GM23338 (cell line): Measurements from ENCODE around the gene ACBD4.

ENCODE experiments used
- CTCF ChIP-seq, 2 experiments: fragments of 200-600 bp in 1 of 2; sonication (generic) in 1 of 2; conservative IDR thresholded peaks; 2 replicates each; pipeline versions ENCODE4 v1.5.1 to v1.6.1; 2016 to 2017; ENCODE audit warnings: antibody characterized with exemption in 2 of 2, low read depth in 2 of 2, mild to moderate bottlenecking in 2 of 2, moderate library complexity in 1 of 2
- EZH2 ChIP-seq: fragments of 200-600 bp; sonication (generic); IDR thresholded peaks from one replicate; pipeline ENCODE4 v1.8.0; 2017; ENCODE audit warnings: antibody characterized with exemption, mild to moderate bottlenecking, low read depth; ENCODE audit not compliant: unreplicated experiment
- EZH2phosphoT487 ChIP-seq: fragments of 200-600 bp; sonication (generic); IDR thresholded peaks from one replicate; pipeline ENCODE4 v1.8.1; 2018; ENCODE audit warnings: antibody characterized with exemption; ENCODE audit not compliant: unreplicated experiment
- JUNB ChIP-seq: IDR thresholded peaks from one replicate; pipeline ENCODE4 v1.6.1; 2016; ENCODE audit warnings: antibody characterized with exemption; ENCODE audit not compliant: unreplicated experiment
- NANOG ChIP-seq: IDR thresholded peaks from 2 replicates; pipeline ENCODE4 v1.6.1; 2016; ENCODE audit warnings: antibody characterized with exemption, borderline replicate concordance
- POLR2AphosphoS5 ChIP-seq: IDR thresholded peaks from 2 replicates; pipeline ENCODE4 v1.6.1; 2016; ENCODE audit warnings: antibody characterized with exemption, low read depth
- STAT1 ChIP-seq: IDR thresholded peaks from one replicate; pipeline ENCODE4 v1.6.1; 2016; ENCODE audit warnings: antibody characterized with exemption; ENCODE audit not compliant: unreplicated experiment
- ZNF331 ChIP-seq: fragments of 250-450 bp; sonication (Bioruptor Pico); IDR thresholded peaks from 2 replicates; pipeline ENCODE4 v1.5.0; 2020; ENCODE audit warnings: low read depth, mild to moderate bottlenecking, moderate library complexity
- TF ChIP-seq, protein P1 (sequence below): IDR thresholded peaks from 2 replicates; pipeline ENCODE4 v1.6.1; 2016; ENCODE audit warnings: antibody characterized with exemption
- TF ChIP-seq, protein P2 (sequence below): IDR thresholded peaks from one replicate; pipeline ENCODE4 v1.6.1; 2018; ENCODE audit warnings: antibody characterized with exemption; ENCODE audit not compliant: unreplicated experiment

DNA sequence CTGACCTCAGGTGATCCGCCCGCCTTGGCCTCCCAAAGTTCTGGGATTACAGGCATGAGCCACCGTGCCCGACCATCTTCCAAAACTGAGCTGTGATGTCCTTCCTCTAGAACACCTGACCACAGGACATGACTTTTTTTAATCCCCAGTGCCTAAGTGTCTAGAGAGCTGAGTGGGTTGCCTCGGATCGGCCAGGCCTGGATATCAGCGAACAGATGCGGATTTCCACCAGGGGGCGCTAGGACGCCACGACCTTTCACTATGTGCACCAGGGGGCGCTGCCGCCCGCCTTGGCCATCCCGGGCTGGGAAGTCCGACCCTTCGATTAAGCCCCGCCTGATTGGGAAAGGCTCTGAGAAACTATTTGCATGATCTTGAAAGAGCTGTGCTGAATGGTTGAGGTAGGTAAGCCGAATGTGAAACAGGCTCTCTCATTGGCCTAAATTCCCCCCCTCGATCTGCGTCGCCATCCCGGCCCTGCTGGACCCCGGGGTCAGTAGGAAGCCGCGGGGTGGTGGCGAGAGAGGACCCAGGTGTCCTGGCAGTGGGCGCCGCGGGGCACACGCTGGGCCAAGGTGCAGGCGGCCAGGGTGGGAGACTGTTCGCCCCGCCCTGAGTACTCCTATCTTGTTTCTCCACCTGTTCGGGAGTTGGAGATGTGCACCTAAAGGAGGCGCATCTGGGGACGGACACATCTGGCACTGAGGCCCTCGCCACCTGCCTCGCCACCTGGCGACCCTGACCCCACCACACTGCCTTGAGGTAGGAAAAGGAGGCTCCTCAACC, at the start of gene ACBD4:
- TF ChIP-seq EZH2 = no peak
- TF ChIP-seq CTCF (conservative IDR thresholded peaks at IDR 0.05; ENCODE audit: low read depth in 2 of 2) = peak; percentile 100
- no peak for TF ChIP-seq NANOG
- no peak for TF ChIP-seq STAT1
- peak; percentile 91 for TF ChIP-seq POLR2AphosphoS5
- TF ChIP-seq, protein P1, sequence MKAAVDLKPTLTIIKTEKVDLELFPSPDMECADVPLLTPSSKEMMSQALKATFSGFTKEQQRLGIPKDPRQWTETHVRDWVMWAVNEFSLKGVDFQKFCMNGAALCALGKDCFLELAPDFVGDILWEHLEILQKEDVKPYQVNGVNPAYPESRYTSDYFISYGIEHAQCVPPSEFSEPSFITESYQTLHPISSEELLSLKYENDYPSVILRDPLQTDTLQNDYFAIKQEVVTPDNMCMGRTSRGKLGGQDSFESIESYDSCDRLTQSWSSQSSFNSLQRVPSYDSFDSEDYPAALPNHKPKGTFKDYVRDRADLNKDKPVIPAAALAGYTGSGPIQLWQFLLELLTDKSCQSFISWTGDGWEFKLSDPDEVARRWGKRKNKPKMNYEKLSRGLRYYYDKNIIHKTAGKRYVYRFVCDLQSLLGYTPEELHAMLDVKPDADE = no peak
- TF ChIP-seq JUNB = no peak
- TF ChIP-seq, protein P2, sequence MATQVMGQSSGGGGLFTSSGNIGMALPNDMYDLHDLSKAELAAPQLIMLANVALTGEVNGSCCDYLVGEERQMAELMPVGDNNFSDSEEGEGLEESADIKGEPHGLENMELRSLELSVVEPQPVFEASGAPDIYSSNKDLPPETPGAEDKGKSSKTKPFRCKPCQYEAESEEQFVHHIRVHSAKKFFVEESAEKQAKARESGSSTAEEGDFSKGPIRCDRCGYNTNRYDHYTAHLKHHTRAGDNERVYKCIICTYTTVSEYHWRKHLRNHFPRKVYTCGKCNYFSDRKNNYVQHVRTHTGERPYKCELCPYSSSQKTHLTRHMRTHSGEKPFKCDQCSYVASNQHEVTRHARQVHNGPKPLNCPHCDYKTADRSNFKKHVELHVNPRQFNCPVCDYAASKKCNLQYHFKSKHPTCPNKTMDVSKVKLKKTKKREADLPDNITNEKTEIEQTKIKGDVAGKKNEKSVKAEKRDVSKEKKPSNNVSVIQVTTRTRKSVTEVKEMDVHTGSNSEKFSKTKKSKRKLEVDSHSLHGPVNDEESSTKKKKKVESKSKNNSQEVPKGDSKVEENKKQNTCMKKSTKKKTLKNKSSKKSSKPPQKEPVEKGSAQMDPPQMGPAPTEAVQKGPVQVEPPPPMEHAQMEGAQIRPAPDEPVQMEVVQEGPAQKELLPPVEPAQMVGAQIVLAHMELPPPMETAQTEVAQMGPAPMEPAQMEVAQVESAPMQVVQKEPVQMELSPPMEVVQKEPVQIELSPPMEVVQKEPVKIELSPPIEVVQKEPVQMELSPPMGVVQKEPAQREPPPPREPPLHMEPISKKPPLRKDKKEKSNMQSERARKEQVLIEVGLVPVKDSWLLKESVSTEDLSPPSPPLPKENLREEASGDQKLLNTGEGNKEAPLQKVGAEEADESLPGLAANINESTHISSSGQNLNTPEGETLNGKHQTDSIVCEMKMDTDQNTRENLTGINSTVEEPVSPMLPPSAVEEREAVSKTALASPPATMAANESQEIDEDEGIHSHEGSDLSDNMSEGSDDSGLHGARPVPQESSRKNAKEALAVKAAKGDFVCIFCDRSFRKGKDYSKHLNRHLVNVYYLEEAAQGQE = no peak
- TF ChIP-seq EZH2phosphoT487 = no peak
- TF ChIP-seq ZNF331 = no peak
